Neural cell (in vitro differentiated cells): ENCODE data around the gene ADGRB2. TPM values are rescaled to one million over a fixed set of nuclear protein-coding genes. Genes with fewer than 3 reads are reported as not detected.

Source experiments
- H2AFZ ChIP-seq: fragments of 200-600, 300-800 bp; sonication (generic), shearing (Covaris generic); 2 replicates; pipeline ENCODE4 v1.6.0; 2014; ENCODE audit warnings: low read depth, mild to moderate bottlenecking, antibody characterized with exemption, low read length, moderate library complexity
- H3F3A ChIP-seq: fragments of 200-600 bp; shearing (Covaris generic); 2 replicates; pipeline ENCODE4 v1.6.1; 2016; ENCODE audit warnings: mild to moderate bottlenecking, moderate library complexity, mixed read lengths, antibody characterized with exemption, low read length; ENCODE audit not compliant: insufficient read depth, poor library complexity, severe bottlenecking
- H3K27ac ChIP-seq: fragments of 200-600, 300-800 bp; sonication (generic), shearing (Covaris generic); 2 replicates; pipeline ENCODE4 v1.5.1; 2014; ENCODE audit warnings: mild to moderate bottlenecking, low read length, moderate library complexity
- H3K27me3 ChIP-seq: fragments of 300-800, 200-600 bp; sonication (generic), shearing (Covaris generic); 2 replicates; pipeline ENCODE4 v1.6.0; 2014; ENCODE audit warnings: mild to moderate bottlenecking, low read depth, low read length, moderate library complexity; ENCODE audit not compliant: insufficient read depth
- H3K36me3 ChIP-seq: fragments of 300-800, 200-600 bp; sonication (generic), shearing (Covaris generic); 2 replicates; pipeline ENCODE4 v1.5.1; 2014; ENCODE audit warnings: mild to moderate bottlenecking, antibody characterized with exemption, low read length, moderate library complexity; ENCODE audit not compliant: insufficient read depth
- H3K4me2 ChIP-seq: fragments of 300-800, 200-600 bp; sonication (generic), shearing (Covaris generic); 2 replicates; pipeline ENCODE4 v1.6.0; 2014; ENCODE audit warnings: mild to moderate bottlenecking, low read length
- H3K4me3 ChIP-seq: fragments of 300-800, 200-600 bp; sonication (generic), shearing (Covaris generic); 2 replicates; pipeline ENCODE4 v1.5.1; 2014; ENCODE audit warnings: mild to moderate bottlenecking, low read length, moderate library complexity
- H3K79me2 ChIP-seq: fragments of 200-600 bp; shearing (Covaris generic); replicated peaks from 2 replicates; pipeline ENCODE4 v1.6.0; 2014; ENCODE audit warnings: mild to moderate bottlenecking, low read length, moderate library complexity; ENCODE audit not compliant: insufficient read depth
- H3K9ac ChIP-seq: fragments of 300-800, 200-600 bp; sonication (generic), shearing (Covaris generic); 2 replicates; pipeline ENCODE4 v1.6.1; 2016; ENCODE audit warnings: mild to moderate bottlenecking, low read length, mixed read lengths
- H3K9me2 ChIP-seq: fragments of 200-600 bp; shearing (Covaris generic); 2 replicates; pipeline ENCODE4 v1.6.1; 2016; ENCODE audit warnings: mild to moderate bottlenecking, low read length, mixed read lengths; ENCODE audit not compliant: insufficient read depth
- H3K9me3 ChIP-seq: fragments of 200-600, 300-800 bp; sonication (generic), shearing (Covaris generic); 2 replicates; pipeline ENCODE4 v1.6.1; 2016; ENCODE audit warnings: mild to moderate bottlenecking, mixed run types, low read length, moderate library complexity, mixed read lengths
- H4K20me1 ChIP-seq: fragments of 200-600 bp; shearing (Covaris generic); 2 replicates; pipeline ENCODE4 v1.6.1; 2016; ENCODE audit warnings: mild to moderate bottlenecking, mixed run types; ENCODE audit not compliant: insufficient read depth
- CTCF ChIP-seq: fragments of 450-650 bp; IDR thresholded peaks from 2 replicates; pipeline ENCODE4 v1.5.1; 2014; ENCODE audit warnings: antibody characterized with exemption, mild to moderate bottlenecking, moderate library complexity; ENCODE audit not compliant: poor library complexity, severe bottlenecking
- EP300 ChIP-seq: fragments of 450-650 bp; conservative IDR thresholded peaks from 2 replicates; pipeline ENCODE4 v1.6.1; 2014; ENCODE audit warnings: antibody characterized with exemption, mild to moderate bottlenecking, moderate library complexity; ENCODE audit not compliant: poor library complexity, severe bottlenecking
- EZH2 ChIP-seq: fragments of 200-600, 300-800 bp; shearing (Covaris generic), sonication (generic); IDR thresholded peaks from 2 replicates; pipeline ENCODE4 v1.6.1; 2014; ENCODE audit warnings: antibody characterized with exemption, low read length, borderline replicate concordance, mild to moderate bottlenecking; ENCODE audit not compliant: insufficient read depth, poor library complexity, severe bottlenecking
- MXI1 ChIP-seq: fragments of 450-650 bp; conservative IDR thresholded peaks from 2 replicates; pipeline ENCODE4 v1.6.1; 2014; ENCODE audit warnings: antibody characterized with exemption, mild to moderate bottlenecking; ENCODE audit not compliant: poor library complexity, severe bottlenecking
- POLR2AphosphoS5 ChIP-seq: IDR thresholded peaks from 2 replicates; pipeline ENCODE4 v1.6.1; 2012
- RAD21 ChIP-seq: fragments of 450-650 bp; conservative IDR thresholded peaks from 2 replicates; pipeline ENCODE4 v1.6.1; 2014; ENCODE audit warnings: antibody characterized with exemption, mild to moderate bottlenecking, moderate library complexity
- SMC3 ChIP-seq: fragments of 450-650 bp; conservative IDR thresholded peaks from 2 replicates; pipeline ENCODE4 v1.6.1; 2014; ENCODE audit warnings: antibody characterized with exemption, mild to moderate bottlenecking, moderate library complexity; ENCODE audit not compliant: poor library complexity
- TAF1 ChIP-seq: IDR thresholded peaks from 2 replicates; pipeline ENCODE4 v1.6.1; 2012; ENCODE audit warnings: low read depth
- polyA plus RNA-seq: library from polyadenylated mRNA; depleted of rRNA; stranded (reverse); fragments of >200 nt; gene quantifications from 2 replicates; pipeline ENCODE4 v1.2.3, GENCODE V29; 2014
- TF ChIP-seq, protein P1 (sequence below): IDR thresholded peaks from 2 replicates; pipeline ENCODE4 v1.6.1; 2012; ENCODE audit warnings: borderline replicate concordance

Gene ADGRB2
- polyA plus RNA-seq, 1 donor from 2014 or later: 45.0 TPM

DNA sequence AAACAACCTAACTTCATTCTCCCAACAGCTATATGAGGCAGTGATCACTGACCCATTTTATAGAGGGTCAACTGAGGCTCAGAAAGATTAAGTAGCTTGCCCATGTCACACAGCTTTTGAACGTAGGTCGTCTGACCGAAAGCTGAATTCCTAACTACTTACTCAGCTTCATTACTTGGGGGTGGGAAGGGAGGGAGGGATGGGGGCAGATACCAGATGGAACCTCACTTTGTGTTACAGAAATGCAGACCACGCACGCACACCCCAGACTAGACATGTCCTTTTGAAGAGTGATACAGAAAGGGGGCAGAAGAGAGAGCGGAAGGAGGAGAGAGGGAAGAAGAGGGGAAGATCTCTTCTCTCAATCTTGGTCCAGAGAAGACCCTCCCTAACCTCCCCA, 2.3 kb downstream of the ADGRB2 start:
- Histone ChIP-seq H3K9me2 (no peaks in the 10 kb centered on the region), H3K9me3 (no peaks in the 10 kb centered on the region), H2AFZ (no peak overlapping the region), H3K27me3 (no peaks in the 10 kb centered on the region), H3K27ac (peak overlapping the region; percentile 82), H3K4me3 (peak overlapping the region; percentile 90), H3K4me2 (peak overlapping the region; percentile 94), H3F3A (no peaks in the 10 kb centered on the region), H4K20me1 (peaks cover 4% of the 10 kb centered on the region), H3K9ac (peak overlapping the region; percentile 84), H3K79me2 (peaks cover 25% of the 10 kb centered on the region), H3K36me3 (no peaks in the 10 kb centered on the region)
- TF ChIP-seq, protein P1, sequence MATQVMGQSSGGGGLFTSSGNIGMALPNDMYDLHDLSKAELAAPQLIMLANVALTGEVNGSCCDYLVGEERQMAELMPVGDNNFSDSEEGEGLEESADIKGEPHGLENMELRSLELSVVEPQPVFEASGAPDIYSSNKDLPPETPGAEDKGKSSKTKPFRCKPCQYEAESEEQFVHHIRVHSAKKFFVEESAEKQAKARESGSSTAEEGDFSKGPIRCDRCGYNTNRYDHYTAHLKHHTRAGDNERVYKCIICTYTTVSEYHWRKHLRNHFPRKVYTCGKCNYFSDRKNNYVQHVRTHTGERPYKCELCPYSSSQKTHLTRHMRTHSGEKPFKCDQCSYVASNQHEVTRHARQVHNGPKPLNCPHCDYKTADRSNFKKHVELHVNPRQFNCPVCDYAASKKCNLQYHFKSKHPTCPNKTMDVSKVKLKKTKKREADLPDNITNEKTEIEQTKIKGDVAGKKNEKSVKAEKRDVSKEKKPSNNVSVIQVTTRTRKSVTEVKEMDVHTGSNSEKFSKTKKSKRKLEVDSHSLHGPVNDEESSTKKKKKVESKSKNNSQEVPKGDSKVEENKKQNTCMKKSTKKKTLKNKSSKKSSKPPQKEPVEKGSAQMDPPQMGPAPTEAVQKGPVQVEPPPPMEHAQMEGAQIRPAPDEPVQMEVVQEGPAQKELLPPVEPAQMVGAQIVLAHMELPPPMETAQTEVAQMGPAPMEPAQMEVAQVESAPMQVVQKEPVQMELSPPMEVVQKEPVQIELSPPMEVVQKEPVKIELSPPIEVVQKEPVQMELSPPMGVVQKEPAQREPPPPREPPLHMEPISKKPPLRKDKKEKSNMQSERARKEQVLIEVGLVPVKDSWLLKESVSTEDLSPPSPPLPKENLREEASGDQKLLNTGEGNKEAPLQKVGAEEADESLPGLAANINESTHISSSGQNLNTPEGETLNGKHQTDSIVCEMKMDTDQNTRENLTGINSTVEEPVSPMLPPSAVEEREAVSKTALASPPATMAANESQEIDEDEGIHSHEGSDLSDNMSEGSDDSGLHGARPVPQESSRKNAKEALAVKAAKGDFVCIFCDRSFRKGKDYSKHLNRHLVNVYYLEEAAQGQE: no peak
- TF ChIP-seq CTCF: no peak
- TF ChIP-seq EP300: no peak
- TF ChIP-seq EZH2: no peak
- TF ChIP-seq POLR2AphosphoS5: no peak
- no peak for TF ChIP-seq MXI1
- TF ChIP-seq RAD21: no peak
- TF ChIP-seq TAF1: no peak
- no peak for TF ChIP-seq SMC3

DNA sequence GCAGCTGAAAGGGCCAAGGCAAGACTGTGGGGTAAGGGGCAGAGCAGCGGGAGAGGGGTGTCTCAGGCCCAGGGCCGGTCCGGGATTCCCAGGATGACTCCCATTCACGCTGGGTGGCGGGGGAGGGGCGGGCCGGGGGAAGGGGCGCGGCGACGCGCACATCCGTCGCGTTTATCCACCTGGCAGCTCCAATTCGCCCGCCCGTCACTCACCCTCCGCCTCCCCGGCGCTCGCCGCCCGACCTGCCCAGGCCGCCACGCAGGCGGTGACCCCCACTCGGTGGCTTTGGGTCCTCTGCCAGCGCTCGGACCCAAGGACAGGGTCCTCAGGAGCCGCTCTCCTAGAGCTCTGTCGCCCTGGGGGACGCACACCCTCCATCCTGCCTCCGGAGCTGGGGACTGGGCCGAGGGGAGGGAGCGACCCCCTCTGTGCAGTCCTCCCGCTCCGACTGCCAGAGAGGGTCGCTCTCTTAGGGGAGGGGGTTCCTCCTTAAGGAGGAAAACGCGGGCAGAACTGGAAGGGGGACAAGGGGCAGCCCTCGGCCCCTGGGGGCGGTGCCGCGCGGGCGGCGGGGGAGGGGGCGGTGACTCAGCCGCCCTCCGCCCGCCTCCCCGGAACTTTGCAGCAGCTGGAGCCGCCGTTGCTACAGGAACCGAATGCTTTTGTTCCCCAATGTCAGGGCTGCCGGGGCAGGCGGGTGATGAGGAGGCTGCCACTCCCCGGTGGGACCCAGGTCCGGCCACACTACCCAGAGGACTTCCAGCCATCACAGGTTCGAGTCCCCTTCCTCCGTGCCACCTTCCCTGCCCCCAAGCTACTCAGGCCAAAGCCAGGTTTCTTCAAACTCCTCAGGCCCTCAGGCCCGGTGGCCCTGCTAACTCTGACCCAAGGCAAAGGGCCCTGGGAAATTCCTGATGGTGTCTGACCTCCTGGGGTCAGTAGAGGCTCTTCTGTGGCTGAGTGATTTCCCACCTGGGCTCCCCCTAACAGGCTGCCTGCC, 3.4 kb downstream of the ADGRB2 start:
- Histone ChIP-seq H3K79me2 (peaks cover 25% of the 10 kb centered on the region), H3K4me3 (peak overlapping the region; percentile 90), H2AFZ (peak overlapping the region; percentile 80), H3F3A (no peaks in the 10 kb centered on the region), H3K9me3 (no peaks in the 10 kb centered on the region), H3K9me2 (no peaks in the 10 kb centered on the region), H3K36me3 (no peaks in the 10 kb centered on the region), H3K4me2 (peak overlapping the region; percentile 94), H3K27me3 (no peaks in the 10 kb centered on the region), H3K27ac (peak overlapping the region; percentile 82), H3K9ac (peak overlapping the region; percentile 84), H4K20me1 (peaks cover 4% of the 10 kb centered on the region)
- TF ChIP-seq MXI1 (peak; percentile 30), SMC3 (no peak), POLR2AphosphoS5 (peak; percentile 15), RAD21 (no peak), EZH2 (no peak), EP300 (peak; percentile 28), CTCF (peak; percentile 5), TAF1 (no peak)
- TF ChIP-seq, protein P1: peak; percentile 53
